A673 (cell line): ENCODE results near the gene PSMG4.

ENCODE experiments used
- CTCF ChIP-seq: fragments of 300-800, 200-600 bp; sonication (generic); conservative IDR thresholded peaks from 2 replicates; pipeline ENCODE4 v1.5.1; 2017; ENCODE audit warnings: low read depth, mild to moderate bottlenecking, antibody characterized with exemption, low read length, moderate library complexity, mixed read lengths
- EZH2 ChIP-seq: fragments of 200-600 bp; sonication (generic); IDR thresholded peaks from 2 replicates; pipeline ENCODE4 v1.6.1; 2017; ENCODE audit warnings: borderline replicate concordance, low read depth, mild to moderate bottlenecking, mixed read lengths, antibody characterized with exemption, low read length; ENCODE audit not compliant: poor library complexity, severe bottlenecking

DNA sequence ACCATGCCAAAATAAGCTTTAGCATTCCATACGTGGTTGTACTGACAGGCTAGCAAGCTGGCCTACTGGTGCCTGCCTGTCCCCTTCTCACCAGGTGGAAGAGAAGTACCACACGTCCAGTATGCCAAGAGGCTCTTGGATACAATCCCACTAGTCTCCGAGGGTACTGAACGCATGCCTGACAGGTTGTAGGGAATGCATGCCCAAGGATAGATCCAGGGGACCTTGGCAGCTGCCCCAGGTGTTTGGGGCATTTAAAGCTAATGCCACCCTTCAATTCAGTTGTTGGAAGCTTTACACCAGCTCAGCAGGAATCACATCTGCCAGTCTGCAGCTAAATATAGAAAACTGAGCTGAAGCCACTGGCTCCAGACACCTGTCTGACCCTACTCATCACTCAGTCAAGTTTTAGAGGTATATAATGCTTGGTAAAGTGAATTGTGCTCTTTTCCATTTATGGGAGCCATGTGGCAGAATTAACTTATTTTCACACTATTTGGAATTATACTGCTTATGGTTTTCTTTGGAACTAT is 36.2 kb upstream of the PSMG4 start:
- TF ChIP-seq CTCF (no peak), EZH2 (no peak)
